HCT116 (cell line): ENCODE measurements around the gene SIVA1.

Source experiments
- EZH2 ChIP-seq: fragments of 200-600 bp; sonication (generic); IDR thresholded peaks from 2 replicates; pipeline ENCODE4 v1.6.1; 2017; ENCODE audit warnings: antibody characterized with exemption, mixed run types
- MAX ChIP-seq: IDR thresholded peaks from 2 replicates; pipeline ENCODE4 v1.6.1; 2012
- POLR2AphosphoS5 ChIP-seq: IDR thresholded peaks from 2 replicates; pipeline ENCODE4 v1.6.1; 2011; ENCODE audit warnings: mild to moderate bottlenecking, low read depth, low read length, moderate library complexity
- TF ChIP-seq, protein P1 (sequence below), 3 experiments: fragments of 200-600 bp in 1 of 3; sonication (generic) in 1 of 3; IDR thresholded peaks in 2 of 3; conservative IDR thresholded peaks in 1 of 3; 2 replicates each; pipeline ENCODE4 v1.5.1; 2012 to 2017; ENCODE audit warnings: low read depth in 2 of 3, low read length in 2 of 3, antibody characterized with exemption in 1 of 3, borderline replicate concordance in 1 of 3, control low read depth in 1 of 3, mild to moderate bottlenecking in 1 of 3, mixed read lengths in 1 of 3, mixed run types in 1 of 3, moderate library complexity in 1 of 3; ENCODE audit not compliant: insufficient read depth in 1 of 3
- TF ChIP-seq, protein P2 (sequence below): IDR thresholded peaks from 2 replicates; pipeline ENCODE4 v1.6.1; 2012

GRCh38 chr14:104729835-104730181 lies 23.1 kb upstream of the SIVA1 start:
- TF ChIP-seq, protein P1, sequence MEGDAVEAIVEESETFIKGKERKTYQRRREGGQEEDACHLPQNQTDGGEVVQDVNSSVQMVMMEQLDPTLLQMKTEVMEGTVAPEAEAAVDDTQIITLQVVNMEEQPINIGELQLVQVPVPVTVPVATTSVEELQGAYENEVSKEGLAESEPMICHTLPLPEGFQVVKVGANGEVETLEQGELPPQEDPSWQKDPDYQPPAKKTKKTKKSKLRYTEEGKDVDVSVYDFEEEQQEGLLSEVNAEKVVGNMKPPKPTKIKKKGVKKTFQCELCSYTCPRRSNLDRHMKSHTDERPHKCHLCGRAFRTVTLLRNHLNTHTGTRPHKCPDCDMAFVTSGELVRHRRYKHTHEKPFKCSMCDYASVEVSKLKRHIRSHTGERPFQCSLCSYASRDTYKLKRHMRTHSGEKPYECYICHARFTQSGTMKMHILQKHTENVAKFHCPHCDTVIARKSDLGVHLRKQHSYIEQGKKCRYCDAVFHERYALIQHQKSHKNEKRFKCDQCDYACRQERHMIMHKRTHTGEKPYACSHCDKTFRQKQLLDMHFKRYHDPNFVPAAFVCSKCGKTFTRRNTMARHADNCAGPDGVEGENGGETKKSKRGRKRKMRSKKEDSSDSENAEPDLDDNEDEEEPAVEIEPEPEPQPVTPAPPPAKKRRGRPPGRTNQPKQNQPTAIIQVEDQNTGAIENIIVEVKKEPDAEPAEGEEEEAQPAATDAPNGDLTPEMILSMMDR (IDR thresholded peaks at IDR 0.05 in 2 of 3, conservative IDR thresholded peaks at IDR 0.05 in 1 of 3; ENCODE audit: borderline replicate concordance in 1 of 3, insufficient read depth in 1 of 3, low read depth in 2 of 3, low read length in 2 of 3) = no peak
- no peak for TF ChIP-seq EZH2
- no peak for TF ChIP-seq MAX
- TF ChIP-seq, protein P2, sequence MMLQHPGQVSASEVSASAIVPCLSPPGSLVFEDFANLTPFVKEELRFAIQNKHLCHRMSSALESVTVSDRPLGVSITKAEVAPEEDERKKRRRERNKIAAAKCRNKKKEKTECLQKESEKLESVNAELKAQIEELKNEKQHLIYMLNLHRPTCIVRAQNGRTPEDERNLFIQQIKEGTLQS = no peak
- TF ChIP-seq POLR2AphosphoS5 = no peak
